ENCODE data around the gene TUNAR.

TUNAR gene

GRCh38 chr14:95910628-95911027 is 34.0 kb downstream of the TUNAR start:
- FAIRE-seq = no peak
- DNase-seq (ENCODE audit: insufficient read length, low spot score) = no peak

- DNase-seq (ENCODE audit: insufficient read length, low spot score) (no peak), FAIRE-seq (no peak)
These were observed 34.8 kb downstream of the TUNAR start for GRCh38 chr14:95911456-95911855.

GRCh38 chr14:95915330-95915729 is 38.7 kb downstream of the TUNAR start:
- FAIRE-seq (no peak), DNase-seq (ENCODE audit: insufficient read length, low spot score) (no peak)

GRCh38 chr14:95918466-95918865 is 41.8 kb downstream of the TUNAR start:
- FAIRE-seq (no peak), DNase-seq (ENCODE audit: insufficient read length, low spot score) (no peak)

GRCh38 chr14:95920769-95921438 is 44.3 kb downstream of the TUNAR start:
- FAIRE-seq (no peak), DNase-seq (ENCODE audit: insufficient read length, low spot score) (no peak)

- no peak for FAIRE-seq
These were observed 45.4 kb downstream of the TUNAR start for GRCh38 chr14:95922080-95922479.

GRCh38 chr14:95928751-95929150 is 52.1 kb downstream of the TUNAR start:
- FAIRE-seq (no peak), DNase-seq (ENCODE audit: insufficient read length, low spot score) (no peak)

More at GRCh38 chr14:95922080-95922479, 45.4 kb downstream of the TUNAR start:
- no peak for DNase-seq (ENCODE audit: insufficient read length, low spot score)

- DNase-seq (ENCODE audit: insufficient read length, low spot score) = no peak
- FAIRE-seq = no peak
These were observed 54.8 kb downstream of the TUNAR start for GRCh38 chr14:95931384-95931783.

- DNase-seq (ENCODE audit: insufficient read length, low spot score) = no peak
- no peak for FAIRE-seq
These were observed 58.7 kb downstream of the TUNAR start for GRCh38 chr14:95935228-95935822.

- FAIRE-seq = no peak
- DNase-seq (ENCODE audit: insufficient read length, low spot score) = no peak
These were observed 59.4 kb downstream of the TUNAR start for GRCh38 chr14:95936041-95936440.

GRCh38 chr14:95939335-95939734 is 62.7 kb downstream of the TUNAR start:
- no peak for FAIRE-seq

GRCh38 chr14:95941897-95942296 is 65.3 kb downstream of the TUNAR start:
- no peak for DNase-seq (ENCODE audit: insufficient read length, low spot score)
- no peak for FAIRE-seq

More at GRCh38 chr14:95939335-95939734, 62.7 kb downstream of the TUNAR start:
- DNase-seq (ENCODE audit: insufficient read length, low spot score) = no peak

GRCh38 chr14:95943699-95944098 is 67.1 kb downstream of the TUNAR start:
- DNase-seq (ENCODE audit: insufficient read length, low spot score) (no peak), FAIRE-seq (no peak)

- DNase-seq (ENCODE audit: insufficient read length, low spot score) (no peak), FAIRE-seq (no peak)
These were observed 67.8 kb downstream of the TUNAR start for GRCh38 chr14:95944462-95944861.

- FAIRE-seq (no peak), DNase-seq (ENCODE audit: insufficient read length, low spot score) (no peak)
These were observed 70.2 kb downstream of the TUNAR start for GRCh38 chr14:95946867-95947266.

- FAIRE-seq = no peak
- DNase-seq (ENCODE audit: insufficient read length, low spot score) = no peak
These were observed 71.9 kb downstream of the TUNAR start for GRCh38 chr14:95948558-95948981.

- no peak for FAIRE-seq
- DNase-seq (ENCODE audit: insufficient read length, low spot score) = no peak
These were observed 74.7 kb downstream of the TUNAR start for GRCh38 chr14:95951359-95951758.

GRCh38 chr14:95953111-95953724 is 76.6 kb downstream of the TUNAR start:
- FAIRE-seq (no peak), DNase-seq (ENCODE audit: insufficient read length, low spot score) (no peak)

GRCh38 chr14:95956601-95957460 is 80.2 kb downstream of the TUNAR start:
- FAIRE-seq (no peak), DNase-seq (ENCODE audit: insufficient read length, low spot score) (no peak)

- DNase-seq (ENCODE audit: insufficient read length, low spot score) = no peak
These were observed 81.5 kb downstream of the TUNAR start for GRCh38 chr14:95958105-95958504.

GRCh38 chr14:95959317-95959716 is 82.7 kb downstream of the TUNAR start:
- DNase-seq (ENCODE audit: insufficient read length, low spot score) (no peak), FAIRE-seq (no peak)

More at GRCh38 chr14:95958105-95958504, 81.5 kb downstream of the TUNAR start:
- FAIRE-seq = peak; percentile 33
